ENCODE measurements around the gene FBXO2. TPM values are rescaled to one million over a fixed set of nuclear protein-coding genes. Genes with fewer than 3 reads are reported as not detected.

Gene FBXO2
- polyA plus RNA-seq, 1 donor (not counting 4 experiments of a cell fraction or from before 2014, with no cell fraction given): 42.2 TPM

GRCh38 chr1:11599891-11600576, 54.2 kb downstream of the FBXO2 start:
- H3K4me2 ChIP-seq (ENCODE audit: control insufficient read depth, extremely low read depth, insufficient read depth, low read depth, low read length): no peak overlapping the region
- H3K79me2 ChIP-seq (ENCODE audit: control insufficient read depth, insufficient read depth, low read length): no peaks in the 10 kb centered on the region
- H3K36me3 ChIP-seq (ENCODE audit: control insufficient read depth in 2 of 2, extremely low read depth in 1 of 2, insufficient read depth in 2 of 2, low read length in 2 of 2): no peaks in the 10 kb centered on the region
- no peaks in the 10 kb centered on the region for H3K4me1 ChIP-seq (ENCODE audit: control insufficient read depth, extremely low read depth, insufficient read depth, low read length)
- peaks cover 5% of the 10 kb centered on the region for H4K20me1 ChIP-seq (ENCODE audit: control insufficient read depth, extremely low read depth, insufficient read depth, low read length)
- no peaks in the 10 kb centered on the region for H3K9me1 ChIP-seq (ENCODE audit: control insufficient read depth, extremely low read depth, insufficient read depth, low read length)
- H2AFZ ChIP-seq (ENCODE audit: control insufficient read depth, low read length): no peak overlapping the region
- FAIRE-seq (no peak), DNase-seq (ENCODE audit: low read depth, low spot score) (no peak)
- TF ChIP-seq, protein P1, sequence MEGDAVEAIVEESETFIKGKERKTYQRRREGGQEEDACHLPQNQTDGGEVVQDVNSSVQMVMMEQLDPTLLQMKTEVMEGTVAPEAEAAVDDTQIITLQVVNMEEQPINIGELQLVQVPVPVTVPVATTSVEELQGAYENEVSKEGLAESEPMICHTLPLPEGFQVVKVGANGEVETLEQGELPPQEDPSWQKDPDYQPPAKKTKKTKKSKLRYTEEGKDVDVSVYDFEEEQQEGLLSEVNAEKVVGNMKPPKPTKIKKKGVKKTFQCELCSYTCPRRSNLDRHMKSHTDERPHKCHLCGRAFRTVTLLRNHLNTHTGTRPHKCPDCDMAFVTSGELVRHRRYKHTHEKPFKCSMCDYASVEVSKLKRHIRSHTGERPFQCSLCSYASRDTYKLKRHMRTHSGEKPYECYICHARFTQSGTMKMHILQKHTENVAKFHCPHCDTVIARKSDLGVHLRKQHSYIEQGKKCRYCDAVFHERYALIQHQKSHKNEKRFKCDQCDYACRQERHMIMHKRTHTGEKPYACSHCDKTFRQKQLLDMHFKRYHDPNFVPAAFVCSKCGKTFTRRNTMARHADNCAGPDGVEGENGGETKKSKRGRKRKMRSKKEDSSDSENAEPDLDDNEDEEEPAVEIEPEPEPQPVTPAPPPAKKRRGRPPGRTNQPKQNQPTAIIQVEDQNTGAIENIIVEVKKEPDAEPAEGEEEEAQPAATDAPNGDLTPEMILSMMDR (optimal IDR thresholded peaks at IDR 0.05 in 1 of 3, IDR thresholded peaks at IDR 0.05 in 1 of 3, conservative IDR thresholded peaks at IDR 0.05 in 1 of 3; ENCODE audit: extremely low read depth in 1 of 3, insufficient read depth in 2 of 3, low read length in 3 of 3): no peak
- TF ChIP-seq EZH2 (IDR thresholded peaks at IDR 0.05; ENCODE audit: low read length): no peak
- peaks cover 13% of the 10 kb centered on the region for H3K27me3 ChIP-seq (ENCODE audit: control insufficient read depth, extremely low read depth, insufficient read depth, low read length)
- no peak overlapping the region for H3K9ac ChIP-seq (ENCODE audit: control insufficient read depth, extremely low read depth, insufficient read depth, low read length)
- H3K27ac ChIP-seq (ENCODE audit: control insufficient read depth, insufficient read depth, low read length): no peak overlapping the region
- dilution Hi-C loops (cut with MboI; ENCODE audit: extremely low pct_ligation_motif_present, low sequenced_read_pairs): no loop called here
- H3K4me3 ChIP-seq (ENCODE audit: control insufficient read depth in 2 of 3, extremely low read depth in 1 of 3, insufficient read depth in 2 of 3, low read depth in 1 of 3, low read length in 3 of 3): no peak overlapping the region
- H3K9me3 ChIP-seq (ENCODE audit: control insufficient read depth, low read depth, low read length): no peaks in the 10 kb centered on the region

- Histone ChIP-seq H3K4me2 (ENCODE audit: control insufficient read depth, extremely low read depth, insufficient read depth, low read depth, low read length) (no peak overlapping the region), H3K4me1 (ENCODE audit: control insufficient read depth, extremely low read depth, insufficient read depth, low read length) (no peaks in the 10 kb centered on the region), H3K9me3 (ENCODE audit: control insufficient read depth, low read depth, low read length) (no peaks in the 10 kb centered on the region), H3K9me1 (ENCODE audit: control insufficient read depth, extremely low read depth, insufficient read depth, low read length) (no peaks in the 10 kb centered on the region), H3K79me2 (ENCODE audit: control insufficient read depth, insufficient read depth, low read length) (no peaks in the 10 kb centered on the region), H3K4me3 (ENCODE audit: control insufficient read depth in 2 of 3, extremely low read depth in 1 of 3, insufficient read depth in 2 of 3, low read depth in 1 of 3, low read length in 3 of 3) (no peak overlapping the region), H4K20me1 (ENCODE audit: control insufficient read depth, extremely low read depth, insufficient read depth, low read length) (peaks cover 5% of the 10 kb centered on the region), H3K27ac (ENCODE audit: control insufficient read depth, insufficient read depth, low read length) (no peak overlapping the region), H3K36me3 (ENCODE audit: control insufficient read depth in 2 of 2, extremely low read depth in 1 of 2, insufficient read depth in 2 of 2, low read length in 2 of 2) (no peaks in the 10 kb centered on the region), H2AFZ (ENCODE audit: control insufficient read depth, low read length) (no peak overlapping the region), H3K27me3 (ENCODE audit: control insufficient read depth, extremely low read depth, insufficient read depth, low read length) (peaks cover 13% of the 10 kb centered on the region), H3K9ac (ENCODE audit: control insufficient read depth, extremely low read depth, insufficient read depth, low read length) (no peak overlapping the region)
- FAIRE-seq (no peak), DNase-seq (ENCODE audit: low read depth, low spot score) (no peak)
- dilution Hi-C loops (cut with MboI; ENCODE audit: extremely low pct_ligation_motif_present, low sequenced_read_pairs): no loop called here
- no peak for TF ChIP-seq EZH2 (IDR thresholded peaks at IDR 0.05; ENCODE audit: low read length)
- TF ChIP-seq, protein P1 (optimal IDR thresholded peaks at IDR 0.05 in 1 of 3, IDR thresholded peaks at IDR 0.05 in 1 of 3, conservative IDR thresholded peaks at IDR 0.05 in 1 of 3; ENCODE audit: extremely low read depth in 1 of 3, insufficient read depth in 2 of 3, low read length in 3 of 3): no peak
Measured at GRCh38 chr1:11598461-11598860, 55.8 kb downstream of the FBXO2 start.

Other genes starting within 250 kb of the FBXO2 start
- 0.01 TPM in 1 of 3 replicates, not detected in the others for gene DISP3, start 175.3 kb downstream of the FBXO2 start, polyA plus RNA-seq
- gene FBXO44, start 448 bp upstream of the FBXO2 start, polyA plus RNA-seq: 23.1 to 39.9 TPM (median 25.8 TPM) in 3 replicates
- 10.9 to 24.0 TPM (median 11.2 TPM) in 3 replicates for gene FBXO6, start 9.8 kb upstream of the FBXO2 start, polyA plus RNA-seq
- 24.8 to 31.6 TPM (median 26.4 TPM) in 3 replicates for gene MAD2L2, start 26.7 kb upstream of the FBXO2 start, polyA plus RNA-seq
- not detected in 3 replicates for gene DRAXIN, start 37.3 kb upstream of the FBXO2 start, polyA plus RNA-seq
- 36.7 to 75.6 TPM (median 65.8 TPM) in 3 replicates for gene AGTRAP, start 81.7 kb upstream of the FBXO2 start, polyA plus RNA-seq
- gene C1orf167, start 107.8 kb upstream of the FBXO2 start, polyA plus RNA-seq: not detected in 3 replicates
- 5.1 to 8.3 TPM (median 5.2 TPM) in 3 replicates for gene MTHFR, start 151.5 kb upstream of the FBXO2 start, polyA plus RNA-seq
- gene CLCN6, start 151.8 kb upstream of the FBXO2 start, polyA plus RNA-seq: 5.2 to 9.8 TPM (median 7.4 TPM) in 3 replicates
- gene NPPA, start 193.4 kb upstream of the FBXO2 start, polyA plus RNA-seq: not detected in 3 replicates
- not detected in 3 replicates for gene NPPB, start 204.5 kb upstream of the FBXO2 start, polyA plus RNA-seq

Measured in keratinocyte (primary cell).